Measurements from ENCODE around the gene PDHA1. TPM values are rescaled to one million over a fixed set of nuclear protein-coding genes. Genes with fewer than 3 reads are reported as not detected.

PDHA1 gene
- total and polyA plus RNA-seq, 2 of the 8 experiments (the other 6 are each of a cell fraction or from before 2014, with no cell fraction given): 128 to 225 TPM

GRCh38 chrX:19403696-19404095 is 60.0 kb downstream of the PDHA1 start:
- Histone ChIP-seq H3K27ac (ENCODE audit: low read depth, low read length) (no peak overlapping the region), H4K20me1 (replicated peaks in 1 of 2; ENCODE audit: control insufficient read depth in 1 of 2, insufficient read depth in 2 of 2, low read length in 2 of 2) (no peaks in the 10 kb centered on the region), H3K4ac (replicated peaks; ENCODE audit: insufficient read length, low read depth, low read length) (no peak overlapping the region), H2BK5ac (ENCODE audit: low read depth, low read length) (no peak overlapping the region), H3K23ac (ENCODE audit: insufficient read length) (no peak overlapping the region), H2BK120ac (replicated peaks; ENCODE audit: low read depth, low read length) (no peak overlapping the region), H3K56ac (replicated peaks; ENCODE audit: insufficient read length, low read depth, low read length) (no peak overlapping the region), H2AFZ (ENCODE audit: low read length) (no peak overlapping the region), H3K27me3 (replicated peaks in 1 of 4; ENCODE audit: control insufficient read depth in 3 of 4, extremely low read depth in 1 of 4, insufficient read depth in 3 of 4, low read length in 3 of 4) (no peaks in the 10 kb centered on the region), H3K23me2 (ENCODE audit: low read depth, low read length) (no peaks in the 10 kb centered on the region), H3K9me3 (ENCODE audit: insufficient read depth in 2 of 2, low read depth in 1 of 2, low read length in 1 of 2) (no peaks in the 10 kb centered on the region), H2BK20ac (ENCODE audit: low read length) (no peak overlapping the region), H3K36me3 (ENCODE audit: control insufficient read depth in 2 of 4, insufficient read depth in 4 of 4, low read length in 3 of 4) (no peaks in the 10 kb centered on the region), H4K91ac (replicated peaks; ENCODE audit: insufficient read length, low read length) (no peak overlapping the region), H3K79me1 (ENCODE audit: low read depth, low read length) (no peaks in the 10 kb centered on the region), H4K8ac (ENCODE audit: extremely low read depth, insufficient read depth, low read length) (no peak overlapping the region), H2BK15ac (ENCODE audit: low read length) (no peak overlapping the region), H3K4me1 (replicated peaks in 1 of 4; ENCODE audit: control insufficient read depth in 3 of 4, insufficient read depth in 4 of 4, low read length in 3 of 4) (no peaks in the 10 kb centered on the region), H4K5ac (ENCODE audit: insufficient read length, low read depth, low read length) (no peak overlapping the region), H3K9ac (replicated peaks in 1 of 4; ENCODE audit: extremely low read depth in 1 of 4, low read depth in 3 of 4, low read length in 3 of 4) (no peak overlapping the region), H2AK5ac (ENCODE audit: low read depth, low read length) (no peak overlapping the region), H3K14ac (ENCODE audit: insufficient read length) (no peak overlapping the region), H3K79me2 (ENCODE audit: control insufficient read depth in 1 of 2, insufficient read depth in 2 of 2, low read length in 2 of 2) (no peaks in the 10 kb centered on the region), H3K4me2 (ENCODE audit: insufficient read depth in 1 of 2, low read depth in 2 of 2, low read length in 2 of 2) (no peak overlapping the region), H3K4me3 (ENCODE audit: extremely low read depth in 1 of 4, insufficient read depth in 2 of 4, low read depth in 3 of 4, low read length in 4 of 4) (no peak overlapping the region), H2BK12ac (ENCODE audit: low read depth, low read length) (no peak overlapping the region), H3K18ac (ENCODE audit: extremely low read depth, low read length) (no peak overlapping the region)
- POLR2A ChIA-PET (ENCODE audit: partially characterized antibody): no interaction called here
- CTCF ChIA-PET (ENCODE audit: partially characterized antibody): interaction anchor here (1.3 kb wide), 1 partner anchor 13 kb away, joined by 4 read pairs; no protein-coding TSS in a partner anchor
- FAIRE-seq (no peak), DNase-seq (ENCODE audit: low read depth in 1 of 2, low spot score in 2 of 2) (no peak)
- TF ChIP-seq CREB1 (IDR thresholded peaks at IDR 0.05): no peak
- TF ChIP-seq RAD21 (IDR thresholded peaks at IDR 0.05 in 1 of 2, conservative IDR thresholded peaks at IDR 0.05 in 1 of 2; ENCODE audit: low read depth in 2 of 2, low read length in 2 of 2): no peak
- TF ChIP-seq PHF8 (conservative IDR thresholded peaks at IDR 0.05; ENCODE audit: low read depth, low read length): no peak
- no peak for TF ChIP-seq BRCA1 (IDR thresholded peaks at IDR 0.05; ENCODE audit: low read depth, low read length)
- no peak for TF ChIP-seq TCF12 (IDR thresholded peaks at IDR 0.05; ENCODE audit: low read depth, low read length)
- TF ChIP-seq SIX5 (IDR thresholded peaks at IDR 0.05; ENCODE audit: low read depth, low read length): no peak
- TF ChIP-seq SP1 (IDR thresholded peaks at IDR 0.05; ENCODE audit: low read depth, low read length): no peak
- TF ChIP-seq ATF3 (IDR thresholded peaks at IDR 0.05; ENCODE audit: insufficient read depth, low read depth, low read length): no peak
- no peak for TF ChIP-seq TAF1 (IDR thresholded peaks at IDR 0.05; ENCODE audit: low read depth, low read length)
- no peak for TF ChIP-seq CEBPB (IDR thresholded peaks at IDR 0.05; ENCODE audit: low read depth, low read length)
- no peak for TF ChIP-seq BACH1 (IDR thresholded peaks at IDR 0.05; ENCODE audit: low read length)
- no peak for TF ChIP-seq HDAC2 (IDR thresholded peaks at IDR 0.05; ENCODE audit: borderline replicate concordance in 1 of 2, low read depth in 2 of 2, low read length in 2 of 2)
- TF ChIP-seq SAP30 (IDR thresholded peaks at IDR 0.05; ENCODE audit: insufficient read depth, insufficient replicate concordance, low read length): no peak
- no peak for TF ChIP-seq NRF1 (IDR thresholded peaks at IDR 0.05; ENCODE audit: low read depth, low read length)
- TF ChIP-seq JUN (IDR thresholded peaks at IDR 0.05; ENCODE audit: low read depth, low read length): no peak
- no peak for TF ChIP-seq SRF (IDR thresholded peaks at IDR 0.05; ENCODE audit: low read depth, low read length)

Data from H1 (cell line).